Epidermal melanocyte (primary cell): ENCODE results near the gene PRR3.
A peak's percentile ranks its signal among the peaks of the same experiment; 100 is the strongest.

ENCODE experiments used
- DNase-seq: peaks from one replicate; pipeline ENCODE4 v3.0.0; 2011; ENCODE audit warnings: low spot score; ENCODE audit not compliant: insufficient read length

Gene PRR3

GRCh38 chr6:30570740-30571074 is 13.6 kb downstream of the PRR3 start:
- DNase-seq = no peak

DNA sequence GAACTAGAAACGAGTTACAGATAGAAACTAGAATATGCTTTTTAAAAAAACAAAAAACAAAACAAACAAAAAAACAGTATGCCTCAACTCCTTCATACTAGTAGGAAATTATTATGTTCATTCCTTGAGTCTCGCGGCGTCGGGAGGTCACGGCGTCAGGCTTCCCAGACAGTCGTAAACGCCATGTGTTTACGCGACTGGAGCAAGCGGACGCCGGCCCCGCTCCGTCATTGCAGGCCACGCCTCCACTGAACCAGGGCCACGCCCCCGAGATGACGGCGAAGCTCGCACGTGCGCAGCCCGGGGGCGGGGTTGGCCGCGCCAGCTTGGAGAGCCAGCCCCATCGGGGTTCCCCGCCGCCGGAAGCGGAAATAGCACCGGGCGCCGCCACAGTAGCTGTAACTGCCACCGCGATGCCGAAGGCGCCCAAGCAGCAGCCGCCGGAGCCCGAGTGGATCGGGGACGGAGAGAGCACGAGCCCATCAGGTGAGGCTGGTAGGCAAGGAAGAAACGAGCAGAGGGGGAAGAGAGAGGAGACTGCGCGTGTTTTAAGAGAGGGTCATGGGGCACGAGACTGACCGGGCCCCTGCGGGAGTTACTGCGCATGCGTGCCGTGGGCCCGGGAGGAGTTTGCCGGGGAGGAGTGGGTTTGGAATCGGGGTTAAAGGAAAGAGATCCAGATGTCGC is 14.1 kb downstream of the PRR3 start, which contains the start of gene ABCF1:
Gene ABCF1 (plus strand): TSS at position 368 of the 687 bp plus-strand sequence. CDS start 46 bp downstream, at position 414.
- peak; percentile 96 for DNase-seq

GRCh38 chr6:30571762-30572082 is 14.6 kb downstream of the PRR3 start:
- DNase-seq = no peak

DNA sequence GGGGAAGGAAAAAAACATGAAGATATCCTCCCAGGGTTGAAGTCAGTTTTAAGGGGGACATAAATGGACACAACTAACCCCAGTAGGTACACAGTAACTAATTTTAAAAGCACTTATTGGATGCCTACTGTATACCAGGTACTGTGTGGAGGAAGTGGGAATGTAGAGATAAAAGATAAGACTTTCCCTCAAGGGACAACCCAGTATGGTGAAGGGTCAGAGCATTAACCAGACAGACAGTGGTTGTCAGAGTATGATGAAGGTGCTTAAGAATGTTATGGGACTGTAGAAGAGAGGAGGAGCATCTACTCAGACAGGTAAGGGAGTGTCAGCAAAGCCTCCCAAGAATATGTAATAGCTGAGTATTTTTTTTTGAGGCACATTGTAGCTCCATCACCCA is 15.1 kb downstream of the PRR3 start:
- no peak for DNase-seq

GRCh38 chr6:30573113-30573512 is 16.0 kb downstream of the PRR3 start:
- DNase-seq = no peak

- DNase-seq = no peak
Observed at GRCh38 chr6:30578051-30578450, 21.0 kb downstream of the PRR3 start.

- DNase-seq = no peak
Observed at GRCh38 chr6:30583921-30584320, 26.8 kb downstream of the PRR3 start.

DNA sequence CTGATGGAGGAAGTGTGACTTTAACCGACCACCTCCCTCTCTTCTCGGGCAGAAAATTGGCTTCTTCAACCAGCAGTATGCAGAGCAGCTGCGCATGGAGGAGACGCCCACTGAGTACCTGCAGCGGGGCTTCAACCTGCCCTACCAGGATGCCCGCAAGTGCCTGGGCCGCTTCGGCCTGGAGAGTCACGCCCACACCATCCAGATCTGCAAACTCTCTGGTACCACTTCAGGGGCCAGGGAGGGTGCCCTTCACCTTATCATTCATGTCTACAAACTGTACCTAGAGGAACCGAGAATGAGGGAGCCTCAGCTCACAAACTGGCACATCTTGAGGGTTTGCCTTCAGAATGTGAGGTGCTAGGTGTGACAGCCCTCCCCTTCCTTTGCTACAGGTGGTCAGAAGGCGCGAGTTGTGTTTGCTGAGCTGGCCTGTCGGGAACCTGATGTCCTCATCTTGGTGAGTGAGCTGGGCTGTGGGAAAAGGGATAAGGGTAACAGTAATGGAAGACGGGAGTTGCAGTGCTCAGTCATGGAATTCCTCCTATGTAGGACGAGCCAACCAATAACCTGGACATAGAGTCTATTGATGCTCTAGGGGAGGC is 32.8 kb downstream of the PRR3 start:
- DNase-seq = no peak

- no peak for DNase-seq
Observed at GRCh38 chr6:30590509-30590908, 33.4 kb downstream of the PRR3 start.

- DNase-seq = no peak
Observed at GRCh38 chr6:30591008-30591407, 33.9 kb downstream of the PRR3 start.

- DNase-seq = no peak
Observed at GRCh38 chr6:30592287-30592686, 35.2 kb downstream of the PRR3 start.

GRCh38 chr6:30597315-30598144 is 40.4 kb downstream of the PRR3 start:
- peak; percentile 72 for DNase-seq

GRCh38 chr6:30598912-30599624 is 42.0 kb downstream of the PRR3 start:
- no peak for DNase-seq

DNA sequence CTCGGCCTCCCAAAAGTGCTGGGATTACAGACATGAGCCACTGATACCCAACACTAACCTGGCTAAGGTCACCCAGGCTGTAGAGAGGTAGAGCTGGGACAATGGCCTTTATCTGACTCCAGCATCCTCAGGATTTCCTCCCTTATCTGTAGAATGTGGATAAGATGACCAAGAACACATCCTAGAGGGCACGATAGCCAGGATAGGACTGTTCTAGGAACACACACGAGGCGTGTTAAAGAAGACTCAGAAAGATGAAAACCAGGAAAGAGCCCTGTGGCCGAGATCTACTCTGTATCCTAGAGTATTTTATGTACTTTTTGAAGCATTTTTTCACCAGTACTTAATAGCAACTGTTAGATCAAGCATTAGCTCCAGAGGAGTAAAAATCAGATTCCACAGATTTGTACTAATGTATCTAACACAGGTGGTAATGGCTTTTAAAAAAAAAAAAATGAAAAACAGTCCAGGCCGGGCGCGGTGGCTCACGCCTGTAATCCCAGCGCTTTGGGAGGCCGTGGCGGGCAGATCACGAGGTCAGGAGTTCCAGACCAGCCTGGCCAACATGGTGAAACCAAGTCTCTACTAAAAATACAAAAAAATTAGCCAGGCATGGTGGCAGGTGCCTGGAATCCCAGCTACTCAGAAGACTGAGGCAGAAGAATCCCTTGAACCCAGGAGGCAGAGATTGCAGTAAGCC is 42.7 kb downstream of the PRR3 start:
- no peak for DNase-seq

DNA sequence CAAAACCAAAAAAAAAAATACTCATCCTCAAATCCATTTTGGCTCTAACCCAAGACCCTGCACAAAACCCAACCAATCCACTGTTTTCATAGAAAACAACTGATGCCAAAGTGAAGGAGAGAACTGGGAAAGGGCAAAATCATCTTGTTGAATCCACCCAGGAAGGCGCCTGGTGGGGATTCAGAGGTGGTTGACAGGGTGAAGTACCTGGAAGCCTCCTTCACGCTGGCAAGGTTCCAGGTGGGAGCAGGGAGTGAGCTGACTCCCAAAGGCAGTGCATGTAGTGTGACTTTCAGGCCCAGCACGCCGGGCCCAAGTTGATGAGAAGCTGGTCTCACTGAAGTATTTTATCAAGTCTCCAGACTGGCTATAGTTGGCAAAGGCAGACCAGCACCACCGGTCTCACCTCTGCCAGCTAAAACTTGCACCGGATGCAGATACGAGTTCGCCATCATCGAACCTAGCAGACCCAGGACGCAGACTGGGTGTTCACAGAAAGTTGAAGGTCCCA is 43.4 kb downstream of the PRR3 start:
- no peak for DNase-seq

- no peak for DNase-seq
Observed at GRCh38 chr6:30601436-30601814, 44.3 kb downstream of the PRR3 start.

DNA sequence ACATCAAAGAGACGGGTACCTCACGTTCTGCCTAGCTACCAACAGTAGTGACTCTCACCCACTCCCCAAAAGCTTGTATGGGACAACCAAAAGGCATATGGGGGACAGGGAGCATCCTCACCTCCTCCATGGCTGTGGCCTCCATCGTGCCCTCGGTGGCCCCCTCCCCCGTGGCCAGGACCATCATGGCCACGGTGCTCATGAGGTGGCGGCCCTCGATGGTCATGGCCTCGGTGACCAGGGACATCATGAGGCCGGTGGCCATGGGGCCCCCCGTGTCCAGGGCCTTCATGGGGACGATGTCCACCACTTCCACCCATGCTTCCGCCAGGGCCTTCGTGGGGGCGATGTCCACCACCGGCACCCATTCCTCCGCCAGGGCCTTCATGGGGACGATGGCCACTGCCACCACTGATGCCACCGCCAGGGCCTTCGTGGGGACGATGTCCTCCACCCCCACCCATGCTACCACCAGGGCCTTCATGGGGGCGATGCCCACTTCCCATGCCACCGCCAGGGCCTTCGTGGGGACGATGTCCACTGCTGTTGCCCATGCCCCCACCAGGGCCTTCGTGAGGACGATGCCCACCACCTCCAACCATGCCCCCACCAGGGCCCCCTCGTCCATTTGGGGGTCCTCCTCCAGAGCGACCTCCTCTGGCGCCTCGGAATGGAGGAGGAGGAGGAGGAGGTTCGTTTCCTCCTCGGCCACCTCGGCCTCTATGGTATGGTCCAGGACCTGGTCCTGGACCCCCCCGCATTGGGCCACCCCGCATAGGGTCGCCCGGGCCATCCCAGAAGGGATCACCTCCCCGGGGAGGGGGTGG is 44.9 kb downstream of the PRR3 start:
- DNase-seq = no peak

DNA sequence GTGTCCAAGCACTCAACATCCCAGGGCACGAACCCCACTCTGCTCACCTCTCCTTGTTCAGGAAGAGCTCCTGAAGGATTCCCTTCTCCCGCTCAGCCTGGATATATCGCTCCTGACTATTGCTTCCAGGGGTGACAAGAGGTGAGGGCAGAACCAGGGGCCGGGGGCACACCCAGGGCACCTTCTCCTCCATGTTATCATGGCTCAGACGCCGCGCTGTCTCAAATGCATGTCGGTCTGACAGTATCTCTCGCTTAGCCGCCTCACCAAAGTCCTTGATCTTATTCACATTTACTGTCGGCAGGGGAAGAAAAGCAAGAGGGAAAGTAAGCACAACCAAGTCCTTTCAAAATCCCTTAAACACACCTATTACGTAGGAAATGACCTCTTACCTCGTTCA is 46.9 kb downstream of the PRR3 start:
- no peak for DNase-seq

DNA sequence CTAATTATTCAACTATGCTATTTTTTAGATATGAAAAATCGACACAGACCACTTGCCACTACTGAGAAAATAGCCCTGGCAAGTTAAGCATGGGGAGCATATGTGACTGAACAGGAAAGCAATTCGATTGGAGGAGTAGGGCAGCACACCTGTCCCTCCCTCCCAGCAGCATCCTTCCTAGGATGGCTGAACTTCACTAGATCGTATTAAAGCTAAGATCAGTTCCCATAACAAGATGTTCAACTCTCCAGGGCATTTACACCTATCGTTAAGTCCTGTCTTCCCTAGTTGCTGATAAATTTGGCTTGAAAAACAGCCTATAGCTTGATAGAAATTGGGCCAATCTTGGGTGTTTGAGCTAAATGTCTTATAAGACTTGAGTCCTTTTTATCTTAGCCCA is 53.0 kb downstream of the PRR3 start:
- DNase-seq = no peak

DNA sequence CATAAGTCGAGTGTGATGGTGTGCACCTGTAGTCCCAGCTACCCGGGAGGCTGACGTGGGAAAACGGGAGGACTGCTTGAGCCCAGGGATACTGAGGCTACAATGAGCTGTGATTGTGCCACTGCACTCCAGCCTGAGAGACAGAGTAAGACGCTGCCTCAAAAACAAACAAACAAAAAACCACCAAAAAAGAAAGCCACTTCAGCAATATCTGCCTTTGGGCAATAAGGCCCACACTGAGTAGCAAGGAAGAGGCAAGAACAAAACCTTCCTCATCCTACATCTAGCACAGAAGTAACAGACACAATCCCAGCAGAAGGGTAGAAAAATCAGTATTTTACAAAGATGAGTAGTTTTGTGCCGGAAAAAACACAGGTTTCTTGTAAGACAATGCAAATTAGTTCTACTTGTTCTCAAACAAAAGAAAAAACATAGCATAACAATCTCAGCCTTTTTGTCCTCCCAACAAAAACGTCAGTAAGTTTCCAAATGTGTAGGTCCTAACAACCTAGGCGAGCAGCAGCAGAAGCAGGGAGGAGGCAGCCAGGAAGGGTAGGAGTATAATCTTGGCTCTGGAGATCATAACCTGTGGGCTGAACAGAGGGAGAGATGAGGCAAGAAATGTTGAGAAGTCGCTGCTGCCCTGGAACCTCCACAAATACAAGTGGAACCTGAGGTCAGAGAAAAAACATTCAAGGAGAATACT is 54.2 kb downstream of the PRR3 start:
- no peak for DNase-seq
